Upper lobe of right lung (tissue), 1 donor: ENCODE results near the gene CXXC5. TPM values are rescaled to one million over a fixed set of nuclear protein-coding genes. Genes with fewer than 3 reads are reported as not detected.

Source experiments
- ATAC-seq: fragments of 200-7000 bp; cut with Tn5 transposase; one replicate; pipeline ENCODE4 v1.9.1; 2020; ENCODE audit warnings: mild to moderate bottlenecking, moderate library complexity
- DNase-seq: peaks from one replicate; pipeline ENCODE4 v3.0.0-alpha.2; 2020
- H3K27ac ChIP-seq: fragments of 200-600 bp; one replicate; pipeline ENCODE4 v1.8.0; 2022
- H3K27me3 ChIP-seq: fragments of 200-600 bp; one replicate; pipeline ENCODE4 v1.8.0; 2022; ENCODE audit warnings: mild to moderate bottlenecking
- H3K36me3 ChIP-seq: fragments of 200-600 bp; one replicate; pipeline ENCODE4 v1.8.0; 2022
- H3K4me1 ChIP-seq: fragments of 200-600 bp; one replicate; pipeline ENCODE4 v1.8.0; 2022
- H3K4me3 ChIP-seq: fragments of 200-600 bp; one replicate; pipeline ENCODE4 v1.8.0; 2022; ENCODE audit warnings: mild to moderate bottlenecking
- H3K9me3 ChIP-seq: fragments of 200-600 bp; one replicate; pipeline ENCODE4 v1.8.0; 2022
- intact Hi-C: fragments of 100-400 bp; cut with DNase I; formaldehyde crosslinking; loops from one replicate; pipeline ENCODE4 v1.11.0; 2022
- total RNA-seq: library from RNA; stranded (reverse); fragmentation: NEBNext Ultra II Directional; extraction: Animal tissue kit (Norgen Biotek cat#: 25700); gene quantifications from one replicate; pipeline ENCODE4 v1.2.1, GENCODE V29; 2021
- TF ChIP-seq, protein P1 (sequence below): fragments of 200-600 bp; IDR thresholded peaks from one replicate; pipeline ENCODE4 v1.8.0; 2022; ENCODE audit warnings: antibody characterized with exemption
- donor health status: DM: no; HTN: yes; CAD: no; lungs with severe emphysema.

Gene CXXC5
- total RNA-seq, 1 donor from 2014 or later = 30.6 TPM

DNA sequence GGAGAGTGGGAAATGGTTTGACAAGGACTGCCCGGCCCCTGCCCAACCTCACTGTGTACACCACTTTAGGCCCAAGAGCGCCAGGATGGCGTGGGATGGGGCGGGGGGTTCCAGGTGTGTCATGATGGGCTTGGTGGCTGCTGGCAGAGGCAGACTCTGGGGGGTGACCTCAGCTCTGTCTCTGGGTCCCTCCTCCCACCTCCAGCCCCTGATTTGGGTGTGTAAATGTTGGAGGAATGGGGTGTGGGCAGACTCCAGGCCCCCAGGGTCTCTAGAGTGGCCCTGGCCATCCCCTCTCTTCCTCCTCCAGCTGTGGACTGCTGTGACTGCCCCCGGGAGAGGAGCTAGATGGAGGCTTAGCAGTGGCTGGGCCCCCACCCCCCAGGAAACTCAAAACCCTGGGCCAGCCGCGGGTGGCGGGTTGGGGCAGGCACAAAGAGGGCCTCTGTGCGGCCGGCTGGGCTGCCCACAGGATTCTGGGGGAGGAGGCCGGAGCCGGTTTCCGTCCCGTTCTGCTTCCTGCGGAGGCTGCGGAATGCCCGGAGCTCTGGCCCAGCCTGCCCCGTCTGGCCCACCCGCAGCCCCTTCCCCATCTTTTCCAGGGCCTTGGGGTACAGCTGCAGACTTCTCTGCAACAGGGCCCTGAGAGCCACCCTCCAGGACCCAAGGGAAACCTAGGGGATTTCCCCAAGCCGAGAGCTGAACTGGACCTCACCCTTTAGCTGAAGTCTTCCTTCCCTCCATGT, 23.1 kb downstream of the CXXC5 start:
- H3K27me3 ChIP-seq = no peaks in the 10 kb centered on the region
- intact Hi-C loops = no loop called here
- H3K4me3 ChIP-seq = peak overlapping the region; percentile 1
- DNase-seq = no peak
- H3K27ac ChIP-seq = peak overlapping the region; percentile 42
- no peaks in the 10 kb centered on the region for H3K9me3 ChIP-seq
- ATAC-seq = peak; percentile 12
- TF ChIP-seq, protein P1, sequence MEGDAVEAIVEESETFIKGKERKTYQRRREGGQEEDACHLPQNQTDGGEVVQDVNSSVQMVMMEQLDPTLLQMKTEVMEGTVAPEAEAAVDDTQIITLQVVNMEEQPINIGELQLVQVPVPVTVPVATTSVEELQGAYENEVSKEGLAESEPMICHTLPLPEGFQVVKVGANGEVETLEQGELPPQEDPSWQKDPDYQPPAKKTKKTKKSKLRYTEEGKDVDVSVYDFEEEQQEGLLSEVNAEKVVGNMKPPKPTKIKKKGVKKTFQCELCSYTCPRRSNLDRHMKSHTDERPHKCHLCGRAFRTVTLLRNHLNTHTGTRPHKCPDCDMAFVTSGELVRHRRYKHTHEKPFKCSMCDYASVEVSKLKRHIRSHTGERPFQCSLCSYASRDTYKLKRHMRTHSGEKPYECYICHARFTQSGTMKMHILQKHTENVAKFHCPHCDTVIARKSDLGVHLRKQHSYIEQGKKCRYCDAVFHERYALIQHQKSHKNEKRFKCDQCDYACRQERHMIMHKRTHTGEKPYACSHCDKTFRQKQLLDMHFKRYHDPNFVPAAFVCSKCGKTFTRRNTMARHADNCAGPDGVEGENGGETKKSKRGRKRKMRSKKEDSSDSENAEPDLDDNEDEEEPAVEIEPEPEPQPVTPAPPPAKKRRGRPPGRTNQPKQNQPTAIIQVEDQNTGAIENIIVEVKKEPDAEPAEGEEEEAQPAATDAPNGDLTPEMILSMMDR = no peak
- no peaks in the 10 kb centered on the region for H3K36me3 ChIP-seq
- H3K4me1 ChIP-seq = peaks cover 58% of the 10 kb centered on the region

DNA sequence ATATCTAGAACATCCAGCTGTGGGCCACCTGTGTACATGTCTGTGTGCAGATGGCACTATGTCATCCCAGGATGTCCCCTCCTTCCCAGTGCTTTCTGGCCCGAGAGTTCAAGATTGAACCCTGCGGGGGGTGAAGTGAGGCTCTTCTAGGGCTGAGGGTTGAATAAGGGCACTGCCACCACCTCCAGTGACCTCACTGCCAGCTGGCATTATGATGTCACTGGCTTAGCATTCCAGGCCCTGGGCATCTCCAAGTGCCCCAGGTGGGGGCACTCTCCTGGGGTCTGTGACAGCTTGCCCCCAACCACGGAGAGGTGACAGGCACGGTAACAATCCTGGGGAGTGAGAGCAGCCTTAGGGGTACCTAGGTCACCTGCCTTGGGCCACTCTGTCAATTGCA, 27.1 kb downstream of the CXXC5 start:
- Histone ChIP-seq H3K4me3 (no peak overlapping the region), H3K27me3 (no peaks in the 10 kb centered on the region), H3K27ac (no peak overlapping the region), H3K36me3 (peaks cover under 1% of the 10 kb centered on the region), H3K4me1 (peaks cover 33% of the 10 kb centered on the region), H3K9me3 (no peaks in the 10 kb centered on the region)
- ATAC-seq (no peak), DNase-seq (no peak)
- TF ChIP-seq, protein P1 = no peak
- intact Hi-C loops = no loop called here

DNA sequence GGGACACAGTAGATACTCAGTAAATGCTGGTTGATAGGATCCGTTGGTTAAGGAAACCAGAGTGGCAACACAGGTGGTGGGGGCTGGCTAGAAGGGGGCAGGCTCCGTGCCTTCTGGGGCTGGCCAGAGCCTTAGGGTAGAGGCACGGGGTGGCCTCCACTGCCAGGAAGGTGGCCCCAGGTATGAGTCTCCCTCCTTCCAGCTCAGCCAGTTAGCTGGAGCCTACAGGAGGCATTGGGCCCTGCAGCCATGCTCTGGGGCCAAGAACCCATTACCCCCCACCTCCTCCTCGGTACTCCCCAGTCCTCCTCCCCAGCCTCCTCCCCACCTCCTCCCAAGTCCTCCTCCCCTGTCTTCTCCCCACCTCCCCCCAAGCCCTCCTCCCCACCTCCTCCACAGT, 27.7 kb downstream of the CXXC5 start:
- peaks cover 27% of the 10 kb centered on the region for H3K4me1 ChIP-seq
- no peaks in the 10 kb centered on the region for H3K27me3 ChIP-seq
- DNase-seq (no peak), ATAC-seq (no peak)
- intact Hi-C loops = no loop called here
- no peak overlapping the region for H3K27ac ChIP-seq
- H3K4me3 ChIP-seq = no peak overlapping the region
- peaks cover 7% of the 10 kb centered on the region for H3K36me3 ChIP-seq
- TF ChIP-seq, protein P1 = no peak
- no peaks in the 10 kb centered on the region for H3K9me3 ChIP-seq

DNA sequence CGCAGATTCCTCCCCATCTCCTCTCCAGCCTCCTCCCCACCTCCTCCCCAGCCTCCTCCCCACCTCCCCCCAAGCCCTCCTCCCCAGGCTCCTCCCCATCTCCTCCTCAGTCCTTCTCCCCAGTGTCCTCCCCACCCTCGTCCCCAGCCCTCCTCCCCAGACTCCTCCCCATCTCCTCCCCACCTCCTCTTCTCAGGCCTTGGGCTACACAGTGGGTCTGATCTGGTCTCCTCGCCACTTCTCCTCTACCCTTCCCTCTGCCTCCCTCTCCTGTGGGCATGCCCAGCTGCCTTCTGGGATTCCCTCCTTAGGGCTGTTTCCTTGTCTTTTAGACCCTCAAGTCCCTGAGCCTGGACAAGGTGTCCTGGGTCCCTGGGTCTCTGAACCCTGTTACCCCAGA, 28.3 kb downstream of the CXXC5 start:
- H3K4me3 ChIP-seq = no peak overlapping the region
- no peaks in the 10 kb centered on the region for H3K27me3 ChIP-seq
- H3K4me1 ChIP-seq = peaks cover 21% of the 10 kb centered on the region
- TF ChIP-seq, protein P1 = no peak
- H3K27ac ChIP-seq = no peak overlapping the region
- intact Hi-C loops = no loop called here
- DNase-seq (no peak), ATAC-seq (no peak)
- H3K9me3 ChIP-seq = no peaks in the 10 kb centered on the region
- peaks cover 12% of the 10 kb centered on the region for H3K36me3 ChIP-seq

DNA sequence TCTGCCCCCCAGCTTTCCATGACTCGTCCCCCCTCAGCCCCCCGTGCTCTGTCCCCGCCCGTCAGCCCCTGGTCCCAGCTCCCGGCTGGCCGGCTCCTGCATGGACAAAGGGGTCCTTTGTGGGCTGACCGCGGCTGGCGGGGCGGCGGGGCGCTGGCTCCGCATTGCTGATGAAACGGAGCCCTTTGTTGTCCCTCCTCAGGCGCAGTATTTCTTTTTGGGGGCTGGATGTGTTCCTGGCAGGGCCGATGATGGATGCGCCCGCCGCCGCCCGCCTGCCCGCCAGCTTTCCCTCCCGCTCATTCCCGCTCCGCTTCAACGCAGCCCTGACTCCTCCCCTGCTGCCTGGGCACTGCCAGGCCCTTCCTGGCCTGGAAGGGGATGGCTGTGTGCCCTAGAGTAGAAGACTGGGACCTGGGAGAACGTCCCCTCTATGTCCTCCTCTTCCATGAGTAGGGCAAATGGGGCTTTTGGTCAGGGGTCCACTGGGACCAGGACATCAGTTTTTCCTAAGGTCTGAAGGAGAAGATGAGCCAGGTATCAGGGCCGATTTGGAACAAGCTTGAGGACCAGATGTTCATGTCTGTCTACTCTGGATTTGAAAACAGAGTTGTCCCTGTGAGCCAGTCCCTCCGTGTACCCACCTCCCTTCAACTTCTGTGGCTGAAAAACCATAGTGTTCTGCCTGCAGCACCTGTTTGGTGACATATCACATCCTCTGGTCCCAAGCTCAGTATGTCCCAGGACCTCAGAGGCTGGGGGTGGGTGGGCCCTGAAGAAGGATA, 29.0 kb downstream of the CXXC5 start:
- intact Hi-C loops = no loop called here
- Histone ChIP-seq H3K9me3 (no peaks in the 10 kb centered on the region), H3K4me1 (peaks cover 15% of the 10 kb centered on the region), H3K27ac (no peak overlapping the region), H3K27me3 (no peaks in the 10 kb centered on the region), H3K36me3 (peaks cover 18% of the 10 kb centered on the region), H3K4me3 (no peak overlapping the region)
- ATAC-seq (no peak), DNase-seq (no peak)
- TF ChIP-seq, protein P1 = no peak
